ENCODE measurements around the gene RHOBTB3. TPM values are rescaled to one million over a fixed set of nuclear protein-coding genes. Genes with fewer than 3 reads are reported as not detected.
A peak's percentile ranks its signal among the peaks of the same experiment; 100 is the strongest.

The RHOBTB3 gene
- total RNA-seq, 2 donors from 2014 or later: 432 to 444 TPM

- Histone ChIP-seq H3K27me3 (ENCODE audit: control insufficient read depth, insufficient read depth, low read length, poor library complexity, severe bottlenecking) (no peaks in the 10 kb centered on the region), H3K36me3 (ENCODE audit: control insufficient read depth, insufficient read depth, low read length) (peaks cover 4% of the 10 kb centered on the region), H3K4me1 (ENCODE audit: control insufficient read depth, insufficient read depth, low read length) (peaks cover 13% of the 10 kb centered on the region), H3K27ac (ENCODE audit: low read depth, low read length) (peak overlapping the region; percentile 58), H3K9me3 (ENCODE audit: control insufficient read depth, low read length) (no peaks in the 10 kb centered on the region), H3K4me3 (ENCODE audit: low read length) (peak overlapping the region; percentile 91), H3K9ac (ENCODE audit: extremely low read depth, low read length, poor library complexity, severe bottlenecking) (peak overlapping the region; percentile 22)
- Mint-ChIP-seq H3K4me3 (peak overlapping the region; percentile 82), H3K27me3 (ENCODE audit: insufficient read depth) (no peaks in the 10 kb centered on the region), H3K4me1 (peaks cover 40% of the 10 kb centered on the region), H3K27ac (peak overlapping the region; percentile 64), H3K9me3 (no peaks in the 10 kb centered on the region), H3K36me3 (ENCODE audit: low read depth) (no peaks in the 10 kb centered on the region)
- 41 to 45% methylated on average over 8 to 12 of the region's 12 CpGs for WGBS, 2 experiments (ENCODE audit: insufficient coverage in 1 of 2, insufficient read length in 1 of 2)
- DNase-seq: peak; percentile 72
- no peak for TF ChIP-seq CTCF (conservative IDR thresholded peaks at IDR 0.05)
Measured at GRCh38 chr5:95823738-95824609, 92.8 kb downstream of the RHOBTB3 start.

DNA sequence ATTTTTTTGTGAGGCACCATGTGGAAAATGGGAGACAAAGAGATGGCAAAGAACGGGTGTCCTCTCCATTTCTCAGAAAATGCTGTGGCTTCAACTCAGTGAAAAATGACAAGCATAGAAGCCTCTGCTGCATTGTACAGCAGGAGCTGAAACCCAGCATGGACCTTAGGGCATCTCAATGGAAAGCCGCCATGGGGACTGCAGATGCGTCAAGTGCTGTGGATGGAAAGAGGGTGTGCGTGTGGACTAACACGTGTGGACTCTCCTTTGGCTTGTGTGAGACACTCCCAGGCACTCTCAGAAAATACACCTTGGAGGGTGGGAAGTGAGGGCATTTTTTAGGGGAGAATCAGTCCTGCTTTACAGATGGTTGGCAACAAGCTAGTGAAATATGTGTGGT, 93.6 kb downstream of the RHOBTB3 start:
- no peak overlapping the region for H3K9ac ChIP-seq (ENCODE audit: extremely low read depth, low read length, poor library complexity, severe bottlenecking)
- Mint-ChIP-seq H3K4me1 (peaks cover 40% of the 10 kb centered on the region), H3K4me3 (no peak overlapping the region), H3K9me3 (no peaks in the 10 kb centered on the region), H3K27ac (no peak overlapping the region), H3K27me3 (ENCODE audit: insufficient read depth) (no peaks in the 10 kb centered on the region), H3K36me3 (ENCODE audit: low read depth) (no peaks in the 10 kb centered on the region)
- no peaks in the 10 kb centered on the region for H3K9me3 ChIP-seq (ENCODE audit: control insufficient read depth, low read length)
- H3K4me1 ChIP-seq (ENCODE audit: control insufficient read depth, insufficient read depth, low read length): peaks cover 13% of the 10 kb centered on the region
- no peaks in the 10 kb centered on the region for H3K36me3 ChIP-seq (ENCODE audit: control insufficient read depth, insufficient read depth, low read length)
- TF ChIP-seq CTCF (conservative IDR thresholded peaks at IDR 0.05): no peak
- 83 to 90% methylated on average over 1 to 5 of the region's 5 CpGs for WGBS, 2 experiments (ENCODE audit: insufficient coverage in 1 of 2, insufficient read length in 1 of 2)
- H3K4me3 ChIP-seq (ENCODE audit: low read length): peak overlapping the region; percentile 44
- no peak for DNase-seq
- peak overlapping the region; percentile 58 for H3K27ac ChIP-seq (ENCODE audit: low read depth, low read length)
- no peaks in the 10 kb centered on the region for H3K27me3 ChIP-seq (ENCODE audit: control insufficient read depth, insufficient read depth, low read length, poor library complexity, severe bottlenecking)

GRCh38 chr5:95825495-95825894, 94.4 kb downstream of the RHOBTB3 start:
- Histone ChIP-seq H3K27ac (ENCODE audit: low read depth, low read length) (no peak overlapping the region), H3K27me3 (ENCODE audit: control insufficient read depth, insufficient read depth, low read length, poor library complexity, severe bottlenecking) (no peaks in the 10 kb centered on the region), H3K9me3 (ENCODE audit: control insufficient read depth, low read length) (no peaks in the 10 kb centered on the region), H3K4me3 (ENCODE audit: low read length) (no peak overlapping the region), H3K4me1 (ENCODE audit: control insufficient read depth, insufficient read depth, low read length) (peaks cover 13% of the 10 kb centered on the region), H3K9ac (ENCODE audit: extremely low read depth, low read length, poor library complexity, severe bottlenecking) (no peak overlapping the region), H3K36me3 (ENCODE audit: control insufficient read depth, insufficient read depth, low read length) (no peaks in the 10 kb centered on the region)
- H3K4me1 Mint-ChIP-seq: peaks cover 40% of the 10 kb centered on the region
- no peak for TF ChIP-seq CTCF (conservative IDR thresholded peaks at IDR 0.05)
- no peaks in the 10 kb centered on the region for H3K27me3 Mint-ChIP-seq (ENCODE audit: insufficient read depth)
- WGBS, 2 experiments (ENCODE audit: insufficient coverage in 1 of 2, insufficient read length in 1 of 2): 68 to 70% methylated on average over 3 of the region's 3 CpGs
- DNase-seq: no peak
- no peak overlapping the region for H3K27ac Mint-ChIP-seq
- no peaks in the 10 kb centered on the region for H3K9me3 Mint-ChIP-seq
- H3K36me3 Mint-ChIP-seq (ENCODE audit: low read depth): no peaks in the 10 kb centered on the region
- no peak overlapping the region for H3K4me3 Mint-ChIP-seq

Data from endodermal cell (in vitro differentiated cells).